ENCODE data around the gene DPYD.

The DPYD gene

DNA sequence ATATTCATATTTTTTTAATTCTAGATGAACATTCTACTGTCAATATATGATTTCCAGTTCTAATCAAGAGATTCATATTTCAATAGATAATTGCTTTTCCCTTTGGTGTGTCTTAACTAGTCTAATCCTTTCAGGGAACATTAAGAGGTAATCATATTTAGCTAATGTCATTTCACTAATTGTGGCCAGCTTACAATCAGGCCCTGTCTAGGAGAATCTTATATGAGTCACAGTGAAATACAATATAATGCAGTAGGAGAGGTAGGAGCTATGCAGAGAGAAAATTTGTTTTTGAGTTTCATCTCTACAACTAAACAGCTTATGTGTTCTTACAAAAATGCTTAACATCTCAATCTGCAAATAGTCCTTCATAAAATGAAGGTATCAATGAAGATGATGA is 85.9 kb downstream of the DPYD start:
- no peak for DNase-seq

DNA sequence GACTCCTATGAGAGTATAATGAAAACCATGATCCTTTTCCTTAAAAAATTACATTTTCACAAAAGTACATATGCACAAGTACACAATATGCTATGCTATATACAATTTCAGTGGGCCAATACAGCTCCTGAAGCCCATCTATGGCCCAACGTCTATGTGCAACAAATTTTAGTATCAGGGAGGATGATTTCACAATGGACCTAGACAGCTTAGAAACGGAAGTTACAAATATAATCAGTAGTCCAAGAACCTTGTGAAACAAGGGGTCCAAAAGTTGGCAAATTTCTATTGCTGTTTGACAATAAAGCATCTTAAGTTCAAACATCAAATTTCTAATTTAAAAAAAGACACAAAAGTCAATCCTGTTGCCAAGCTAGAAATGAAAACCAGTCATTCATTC is 87.0 kb downstream of the DPYD start:
- DNase-seq: no peak

DNA sequence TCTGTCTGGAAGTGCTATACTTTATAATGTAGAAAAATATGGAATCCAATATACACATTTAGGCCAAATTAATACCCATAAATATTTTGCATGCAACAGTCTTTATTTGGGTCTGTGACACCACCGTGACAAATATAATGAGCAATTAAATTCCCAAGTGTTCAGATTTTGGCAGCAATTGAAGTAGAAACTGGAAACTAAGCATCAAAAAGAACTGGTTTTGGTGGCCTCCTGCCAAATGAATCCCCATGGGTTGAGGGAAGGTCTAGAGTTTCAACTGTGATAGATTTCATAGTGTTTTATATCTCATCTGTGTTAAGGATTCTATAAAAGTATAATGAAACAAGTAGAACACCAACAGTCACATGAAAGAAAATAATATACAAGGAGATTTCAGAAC is 88.4 kb downstream of the DPYD start:
- peak; percentile 39 for DNase-seq

DNA sequence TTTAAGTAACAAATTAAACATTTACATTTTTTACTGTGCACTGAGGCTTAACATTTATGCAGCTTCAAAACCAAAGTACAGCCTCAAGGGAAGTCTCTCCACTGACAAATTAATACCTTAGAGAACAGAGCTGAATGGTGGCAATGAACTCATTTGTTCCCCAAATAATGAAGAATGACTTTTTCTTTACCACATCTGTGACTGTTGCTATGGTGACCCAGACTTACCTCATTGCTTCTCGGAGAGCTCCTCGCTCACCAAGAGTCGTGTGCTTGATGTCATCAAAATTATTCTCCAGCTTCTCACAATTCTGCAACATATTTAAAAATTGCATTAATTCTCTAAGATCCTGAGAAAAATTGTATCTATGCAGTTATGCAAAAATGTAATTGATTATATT is 92.9 kb downstream of the DPYD start:
- no peak for DNase-seq

DNA sequence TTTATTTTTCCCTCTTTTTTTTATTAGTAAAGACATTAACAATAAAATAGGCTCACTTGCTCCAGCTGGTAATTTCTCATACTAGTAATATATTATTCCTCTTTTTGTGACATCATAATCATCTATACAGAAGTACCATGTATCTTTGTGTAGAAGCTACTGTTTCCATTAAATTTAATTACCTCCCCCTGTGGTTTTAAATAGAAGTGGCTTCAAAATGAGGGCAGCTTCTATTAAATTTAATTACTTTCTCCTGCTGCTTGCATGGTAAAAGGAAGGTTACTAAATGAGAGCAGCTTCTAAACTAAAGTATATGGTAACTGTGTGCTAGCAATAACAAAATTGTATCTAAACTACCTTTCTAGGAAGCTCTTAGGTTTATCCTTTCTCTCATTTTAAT is 94.0 kb downstream of the DPYD start:
- no peak for DNase-seq

DNA sequence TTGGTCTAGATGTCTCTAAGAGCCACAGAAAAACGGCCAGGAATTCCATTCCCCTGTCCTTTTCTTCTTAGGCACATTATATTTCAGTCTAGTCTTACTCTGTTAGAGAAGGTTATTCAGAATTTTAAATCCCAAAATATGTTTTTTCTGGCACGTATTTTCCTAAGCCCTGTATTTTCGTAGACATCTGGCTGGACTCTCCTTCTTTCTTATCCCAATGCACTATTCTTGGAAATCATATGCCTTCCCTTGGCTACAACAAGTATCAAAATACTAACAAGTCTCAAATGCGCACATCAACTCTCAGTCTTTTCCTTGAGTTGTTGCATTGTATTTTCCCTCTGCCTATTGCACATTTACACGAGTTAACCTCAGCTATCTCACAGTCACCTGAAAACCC is 96.2 kb downstream of the DPYD start:
- no peak for DNase-seq

DNA sequence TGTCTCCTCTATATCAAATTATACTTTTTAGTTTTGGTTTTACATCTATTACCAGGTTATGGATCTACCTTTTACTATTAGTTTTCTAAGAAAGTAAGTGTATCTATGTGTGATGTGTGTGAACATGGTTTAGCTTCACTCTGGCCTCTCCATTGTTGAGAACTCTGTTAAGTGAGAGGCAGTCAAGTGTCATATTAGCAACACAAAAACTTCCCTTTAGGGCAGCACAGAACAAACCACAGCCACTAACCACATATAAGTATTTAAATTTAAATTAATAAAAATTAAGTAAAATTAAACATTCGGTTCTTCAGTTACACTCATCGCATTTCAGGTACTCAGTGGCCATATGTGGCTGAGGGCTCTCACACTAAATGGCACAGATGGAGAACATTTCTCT is 96.6 kb downstream of the DPYD start:
- no peak for DNase-seq

DNA sequence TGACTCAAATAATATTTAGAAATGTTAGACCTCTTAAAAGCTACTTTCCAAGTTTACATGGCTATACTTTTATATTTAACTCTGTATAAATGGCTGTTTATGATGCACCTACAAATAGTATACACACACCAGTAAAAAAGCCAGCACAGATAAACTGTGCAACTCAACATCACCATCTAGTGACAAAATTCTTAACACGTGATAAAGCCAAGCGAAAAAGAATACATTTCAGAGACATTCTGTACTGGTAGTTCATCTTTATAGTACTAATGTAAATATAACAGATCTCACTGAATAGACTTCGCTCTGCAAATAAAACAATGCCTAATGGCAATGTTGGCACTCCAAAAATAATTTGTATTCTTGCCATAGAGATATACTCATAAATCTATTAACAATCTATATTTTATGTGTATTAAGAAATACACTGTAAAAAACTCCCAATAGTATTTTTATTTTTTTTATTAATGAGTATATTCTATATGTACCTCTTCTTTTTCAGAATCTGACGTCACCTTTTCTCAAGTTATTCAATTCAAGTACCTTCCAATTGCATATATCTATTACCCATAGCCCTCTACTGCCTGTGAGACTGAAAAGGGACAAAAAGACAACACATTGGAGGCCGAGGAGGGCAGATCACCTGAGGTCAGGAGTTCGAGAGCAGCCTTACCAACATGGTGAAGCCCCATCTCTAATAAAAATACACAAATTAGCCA is 100.2 kb downstream of the DPYD start:
- DNase-seq: peak; percentile 29

DNA sequence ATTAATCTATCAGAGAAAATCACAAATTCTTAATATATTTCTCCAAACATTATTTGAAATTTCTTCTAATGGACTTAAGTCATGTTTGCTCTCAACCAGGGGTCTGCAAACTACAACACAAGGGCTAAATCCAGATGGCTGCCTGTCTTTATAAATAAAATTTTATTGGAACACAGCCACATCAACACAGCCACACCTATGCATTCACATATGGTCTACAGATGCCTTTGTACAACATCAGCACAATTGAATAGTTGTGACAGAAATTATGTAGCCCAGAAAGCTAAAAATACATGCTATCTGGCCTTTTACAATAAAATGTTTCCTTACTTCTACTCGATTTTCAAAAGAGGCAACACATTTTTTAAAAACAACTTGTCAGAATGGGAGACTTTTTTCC is 103.9 kb downstream of the DPYD start:
- no peak for DNase-seq

DNA sequence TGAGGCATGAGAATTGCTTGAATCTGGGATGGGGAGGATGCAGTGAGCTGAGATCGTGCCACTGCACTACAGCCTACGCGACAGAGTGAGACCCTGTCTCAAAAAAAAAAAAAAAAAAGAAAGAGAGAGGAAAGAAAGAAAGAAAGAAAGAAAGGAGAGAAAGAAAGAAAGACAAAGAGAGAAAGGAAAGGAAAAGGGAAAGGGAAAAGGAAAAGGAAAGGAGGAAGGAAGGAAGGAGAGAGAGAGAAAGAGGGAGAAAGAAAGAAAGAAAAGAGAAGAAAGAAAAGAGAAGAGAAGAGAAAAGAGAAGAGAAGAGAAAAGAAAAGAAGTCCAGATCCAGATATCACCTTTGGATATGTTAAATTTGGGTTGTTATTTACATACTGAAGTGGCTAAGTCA is 106.0 kb downstream of the DPYD start:
- DNase-seq: no peak

DNA sequence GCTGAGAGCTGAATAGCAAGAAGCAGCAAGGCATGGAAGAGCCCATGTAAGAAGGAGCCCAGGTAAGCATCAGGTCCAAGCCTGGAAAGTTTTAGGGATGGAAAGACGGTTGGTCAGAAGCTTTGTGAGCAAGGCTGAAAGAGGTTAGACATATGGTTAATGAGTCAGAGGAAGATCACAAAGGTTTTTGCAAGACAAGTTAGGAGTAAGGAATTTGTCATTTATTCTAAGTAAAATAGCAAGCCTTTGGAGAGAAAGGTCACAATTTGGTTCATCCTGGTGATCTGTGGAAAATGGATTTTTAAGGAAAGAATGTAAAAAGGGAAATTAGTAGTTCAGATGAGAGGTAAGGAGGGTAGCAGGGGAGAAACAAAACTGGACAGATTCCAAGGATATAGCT is 106.7 kb downstream of the DPYD start:
- no peak for DNase-seq

DNA sequence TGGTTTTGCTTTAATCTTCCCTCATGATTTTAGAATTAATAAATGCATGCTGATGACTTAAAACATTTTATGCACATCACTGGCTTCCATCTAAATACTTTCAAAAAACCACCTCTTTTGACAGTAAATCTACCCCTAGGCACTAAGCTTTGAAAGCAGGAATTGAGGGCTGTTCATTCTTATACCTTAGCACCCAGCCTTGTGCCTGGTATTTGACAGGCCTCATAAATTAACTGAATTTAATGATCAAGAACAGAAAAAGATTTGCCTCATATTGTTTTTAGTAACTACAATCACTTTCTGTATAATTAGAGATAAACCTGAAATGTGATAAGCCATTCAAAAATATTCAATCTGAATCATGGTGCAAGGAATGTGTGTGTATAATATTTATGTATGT is 108.8 kb downstream of the DPYD start:
- no peak for DNase-seq

DNA sequence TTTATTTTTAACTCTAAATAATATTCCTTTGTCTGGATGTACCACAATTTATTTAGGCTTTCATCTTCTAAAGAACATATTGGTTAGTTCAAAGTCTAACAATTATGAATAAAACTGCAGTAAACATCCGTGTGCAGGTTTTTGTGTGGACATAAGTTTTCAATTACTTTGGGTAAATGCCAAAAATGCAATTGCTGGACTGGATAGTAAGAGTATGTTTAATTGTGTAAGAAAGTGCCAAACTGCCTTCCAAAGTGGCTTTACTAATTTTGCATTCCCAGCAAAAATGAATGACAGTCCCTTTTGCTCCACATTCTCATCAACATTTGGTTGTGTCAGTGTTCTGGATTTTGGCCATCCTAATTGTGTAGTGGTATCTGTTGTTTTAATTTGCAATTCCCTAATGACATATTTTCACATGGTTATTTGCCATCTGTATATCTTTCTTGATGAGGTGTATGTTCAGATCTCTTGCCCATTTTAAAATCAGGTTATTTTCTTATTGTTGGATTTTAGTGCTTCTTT is 113.8 kb downstream of the DPYD start:
- DNase-seq: no peak

DNA sequence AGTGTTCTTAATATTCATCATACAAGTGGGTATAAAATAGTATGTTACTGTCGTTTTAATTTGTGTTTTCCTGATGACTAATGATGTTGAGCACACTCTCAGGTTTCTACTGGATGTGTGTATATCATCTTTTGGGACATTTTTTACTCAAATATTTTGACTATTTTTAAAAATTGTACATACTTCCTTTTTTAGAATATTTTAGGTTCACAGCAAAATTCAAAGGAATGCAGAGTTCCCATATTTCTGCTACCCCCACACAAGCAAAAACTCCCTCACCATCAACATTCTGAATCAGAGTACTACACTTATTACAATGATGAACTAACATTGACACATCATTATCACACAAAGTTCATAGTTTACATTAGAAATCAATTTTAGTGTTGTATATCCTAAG is 114.5 kb downstream of the DPYD start:
- DNase-seq: no peak

DNA sequence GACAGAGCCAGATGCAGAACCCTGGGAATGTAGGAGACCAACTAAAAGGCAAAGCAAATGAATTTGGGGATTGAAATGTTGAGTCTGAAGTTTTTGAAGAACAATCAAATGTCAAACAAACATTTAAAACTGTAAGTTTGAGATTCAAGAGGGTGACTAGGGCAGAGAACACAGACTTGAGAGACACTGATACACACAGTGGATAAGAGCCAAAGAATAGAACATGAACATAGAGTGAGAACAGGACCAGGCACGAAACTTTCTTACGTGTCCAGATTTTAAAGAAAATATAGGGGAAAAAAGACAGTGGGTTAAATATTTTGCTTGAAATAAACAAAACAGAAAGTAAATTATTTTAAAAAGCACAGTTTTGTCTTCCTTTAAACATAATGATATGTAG is 115.7 kb downstream of the DPYD start:
- DNase-seq: no peak

DNA sequence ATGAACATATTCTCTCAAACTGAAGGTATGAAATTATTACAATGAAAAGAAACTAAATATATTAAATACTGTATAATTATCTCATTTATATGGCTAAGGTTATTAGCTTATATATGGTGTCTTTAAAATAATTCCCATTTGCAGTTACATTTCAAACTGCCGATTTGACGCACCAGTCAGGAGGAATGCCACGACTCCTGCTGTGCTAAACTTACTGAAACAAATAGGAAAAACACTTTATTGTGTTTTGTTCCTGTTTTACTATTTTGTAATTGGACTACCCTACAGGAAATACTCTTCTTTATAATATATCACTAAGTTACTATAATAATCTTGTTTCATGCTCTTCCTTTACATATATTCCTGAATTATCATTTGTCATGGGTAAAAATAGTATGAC is 117.8 kb downstream of the DPYD start:
- no peak for DNase-seq

DNA sequence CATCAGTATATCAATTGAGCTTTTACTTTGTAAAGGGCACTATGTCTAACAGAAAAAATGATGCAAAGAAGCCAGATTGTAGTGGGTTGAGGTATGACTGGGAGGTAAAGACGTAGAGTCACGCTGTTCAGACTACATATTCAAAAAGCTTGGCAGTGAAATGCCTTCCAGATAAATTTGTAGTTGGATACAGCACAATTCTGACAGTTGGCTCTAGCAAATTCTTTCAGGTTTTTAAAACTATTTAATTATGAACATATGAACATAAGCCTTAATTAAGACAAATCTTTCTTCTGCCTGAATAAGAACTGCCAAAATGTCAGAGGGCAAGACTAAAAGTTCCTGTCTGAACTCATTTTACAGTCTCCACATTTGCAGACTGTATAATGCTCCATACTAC is 118.8 kb downstream of the DPYD start:
- DNase-seq: no peak

DNA sequence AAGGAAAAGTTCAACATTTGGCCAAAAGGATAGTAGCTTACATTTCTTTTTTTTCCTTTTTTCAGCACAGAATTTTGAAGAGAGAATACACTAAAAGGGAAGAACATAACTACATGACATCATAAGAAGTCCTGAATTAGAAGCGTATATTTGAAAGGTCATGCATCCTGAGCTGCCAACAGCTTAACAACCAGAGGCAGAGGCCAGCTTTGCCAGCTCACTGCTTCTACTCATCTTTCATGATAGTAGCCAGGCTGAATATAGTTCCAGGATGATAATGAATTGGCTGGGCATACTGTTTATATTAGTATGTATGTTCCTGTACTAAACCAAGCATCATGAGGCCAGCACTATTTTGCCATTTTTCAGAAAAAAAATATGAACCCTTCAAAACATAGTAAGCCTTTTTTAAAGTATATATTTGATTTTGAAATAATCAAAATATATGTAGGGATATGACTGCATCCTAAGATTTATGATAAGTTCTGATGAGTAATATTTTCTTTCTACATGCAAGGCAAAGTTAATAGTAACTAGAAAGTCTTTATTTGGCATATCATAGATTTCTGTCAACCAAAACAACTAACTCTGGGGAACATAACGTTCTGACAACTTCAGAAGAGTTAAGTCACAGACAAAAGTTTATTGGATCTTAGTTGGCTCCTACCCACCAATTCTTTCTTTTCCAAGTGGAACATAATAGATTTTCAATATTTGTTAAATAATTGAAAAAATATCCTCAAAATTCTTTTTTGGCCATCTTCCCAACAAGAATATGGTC is 123.2 kb downstream of the DPYD start:
- no peak for DNase-seq

DNA sequence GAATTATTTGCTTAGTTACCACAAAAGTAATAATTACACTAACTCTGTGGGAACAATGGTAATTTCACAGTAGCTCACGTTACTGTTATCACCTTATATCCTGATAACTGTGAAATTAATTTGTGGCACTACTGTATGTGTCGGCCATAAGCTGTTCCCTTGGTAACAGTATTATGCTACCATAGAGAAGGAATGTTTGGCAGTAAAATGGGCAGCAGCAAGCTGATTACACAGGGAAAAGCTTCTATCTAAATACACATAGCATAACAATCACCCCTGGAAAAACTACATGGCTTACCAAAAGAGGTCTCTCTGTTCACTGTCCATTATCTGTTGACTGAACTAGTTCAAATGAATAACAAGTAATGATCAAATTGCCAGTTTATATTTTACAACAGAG is 124.1 kb downstream of the DPYD start:
- DNase-seq: no peak

DNA sequence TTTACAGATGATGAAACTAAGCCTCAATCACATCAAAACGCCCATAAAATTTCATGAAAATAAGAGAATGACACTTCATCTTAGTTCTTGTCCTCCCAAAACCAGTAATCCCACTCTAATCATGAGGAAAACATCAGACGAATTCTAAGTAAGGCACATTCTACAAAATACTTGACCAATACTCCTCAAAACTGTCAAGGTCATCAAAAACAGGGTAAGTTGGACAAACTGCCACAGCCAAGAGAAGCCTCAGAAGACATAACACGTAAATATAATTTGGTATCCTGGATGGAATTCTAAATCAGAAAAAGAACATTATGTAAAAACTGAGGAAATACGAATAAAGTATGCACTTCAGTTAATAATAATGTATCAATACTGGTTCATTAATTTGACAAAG is 128.2 kb downstream of the DPYD start:
- DNase-seq: no peak

DNA sequence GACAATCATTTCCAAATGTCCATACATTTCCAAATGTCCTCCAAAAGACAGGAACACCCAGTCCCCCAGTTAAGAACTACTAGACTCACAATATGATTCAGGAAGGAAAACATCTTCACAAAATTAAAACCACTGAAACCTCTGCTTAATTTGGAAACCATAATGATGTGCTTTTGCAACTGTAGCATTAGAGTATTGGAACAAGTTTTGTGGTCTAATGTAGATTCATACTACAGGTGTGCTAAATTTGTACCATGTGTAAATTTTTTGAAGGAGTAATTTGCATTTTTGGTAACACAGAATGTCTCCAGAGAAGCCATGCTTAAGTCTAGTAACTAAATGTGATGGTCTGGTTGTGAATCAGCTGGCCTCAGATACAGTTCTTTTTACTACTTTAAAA is 129.6 kb downstream of the DPYD start:
- peak; percentile 27 for DNase-seq

DNA sequence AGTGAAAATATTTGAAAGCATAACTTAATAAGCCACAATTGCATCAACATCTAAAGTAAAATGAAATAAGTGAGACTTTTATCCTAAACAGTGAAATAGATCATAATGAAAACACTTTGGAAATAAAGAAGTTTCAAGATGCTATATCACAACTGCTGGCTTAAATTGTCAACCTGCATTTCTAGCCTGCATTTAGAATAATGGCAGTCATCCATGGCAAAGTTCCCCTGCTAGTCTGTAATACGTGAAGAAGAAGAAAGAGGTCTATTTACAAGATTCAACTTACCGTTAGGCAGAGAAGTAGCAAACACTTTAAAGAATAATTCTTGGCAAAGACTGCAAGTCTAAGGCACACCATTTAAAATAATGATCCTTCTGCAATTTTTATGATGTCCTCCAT is 133.6 kb downstream of the DPYD start:
- no peak for DNase-seq

DNA sequence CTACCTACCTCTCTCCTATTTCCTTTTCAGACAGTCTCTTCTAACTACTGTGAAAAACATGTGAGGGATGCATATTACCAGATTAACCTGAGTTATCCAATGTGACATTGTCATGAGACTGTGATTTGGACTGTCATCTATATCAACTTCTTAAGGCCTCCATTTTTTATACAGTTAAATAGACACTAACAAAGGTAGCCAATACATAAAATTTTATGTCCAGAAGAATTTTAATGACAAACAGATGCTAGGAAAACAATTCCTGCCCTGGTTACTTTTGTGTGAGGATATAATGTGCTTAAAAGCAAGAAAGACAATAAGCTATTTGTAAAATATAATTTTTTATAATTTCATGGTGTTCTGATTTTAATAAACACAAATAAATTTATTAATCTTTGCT is 136.2 kb downstream of the DPYD start:
- DNase-seq: no peak

DNA sequence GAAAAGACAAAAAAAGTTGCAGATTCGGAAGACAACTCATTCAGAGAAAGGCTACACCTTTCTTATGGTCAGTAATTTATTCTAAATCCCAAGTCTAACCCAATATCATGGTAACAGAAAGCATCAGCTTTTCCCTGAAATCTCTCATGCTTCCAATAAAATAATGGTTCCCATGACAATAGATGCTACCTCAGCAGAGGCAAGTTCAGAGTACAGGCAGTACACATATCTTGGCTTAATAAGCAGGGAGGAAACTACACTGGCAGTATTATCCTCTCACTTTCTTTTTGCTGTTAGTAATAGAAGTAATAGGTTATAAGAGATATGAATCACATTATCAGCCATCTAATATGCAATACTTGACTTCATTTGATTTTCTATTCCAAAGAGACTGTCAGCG is 137.1 kb downstream of the DPYD start:
- DNase-seq: no peak

All from RPMI8226 (cell line).